ENCODE results near the gene STH.
"Not testable (repeated sequence)": the region's sequence is repeated elsewhere in the genome, so short reads cannot be mapped to it uniquely, and the experiment has no call there.

STH gene

DNA sequence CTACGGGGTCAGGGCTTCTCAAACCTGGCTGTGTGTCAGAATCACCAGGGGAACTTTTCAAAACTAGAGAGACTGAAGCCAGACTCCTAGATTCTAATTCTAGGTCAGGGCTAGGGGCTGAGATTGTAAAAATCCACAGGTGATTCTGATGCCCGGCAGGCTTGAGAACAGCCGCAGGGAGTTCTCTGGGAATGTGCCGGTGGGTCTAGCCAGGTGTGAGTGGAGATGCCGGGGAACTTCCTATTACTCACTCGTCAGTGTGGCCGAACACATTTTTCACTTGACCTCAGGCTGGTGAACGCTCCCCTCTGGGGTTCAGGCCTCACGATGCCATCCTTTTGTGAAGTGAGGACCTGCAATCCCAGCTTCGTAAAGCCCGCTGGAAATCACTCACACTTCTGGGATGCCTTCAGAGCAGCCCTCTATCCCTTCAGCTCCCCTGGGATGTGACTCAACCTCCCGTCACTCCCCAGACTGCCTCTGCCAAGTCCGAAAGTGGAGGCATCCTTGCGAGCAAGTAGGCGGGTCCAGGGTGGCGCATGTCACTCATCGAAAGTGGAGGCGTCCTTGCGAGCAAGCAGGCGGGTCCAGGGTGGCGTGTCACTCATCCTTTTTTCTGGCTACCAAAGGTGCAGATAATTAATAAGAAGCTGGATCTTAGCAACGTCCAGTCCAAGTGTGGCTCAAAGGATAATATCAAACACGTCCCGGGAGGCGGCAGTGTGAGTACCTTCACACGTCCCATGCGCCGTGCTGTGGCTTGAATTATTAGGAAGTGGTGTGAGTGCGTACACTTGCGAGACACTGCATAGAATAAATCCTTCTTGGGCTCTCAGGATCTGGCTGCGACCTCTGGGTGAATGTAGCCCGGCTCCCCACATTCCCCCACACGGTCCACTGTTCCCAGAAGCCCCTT lies 10.9 kb downstream of the STH start:
- DNase-seq: no peak

DNA sequence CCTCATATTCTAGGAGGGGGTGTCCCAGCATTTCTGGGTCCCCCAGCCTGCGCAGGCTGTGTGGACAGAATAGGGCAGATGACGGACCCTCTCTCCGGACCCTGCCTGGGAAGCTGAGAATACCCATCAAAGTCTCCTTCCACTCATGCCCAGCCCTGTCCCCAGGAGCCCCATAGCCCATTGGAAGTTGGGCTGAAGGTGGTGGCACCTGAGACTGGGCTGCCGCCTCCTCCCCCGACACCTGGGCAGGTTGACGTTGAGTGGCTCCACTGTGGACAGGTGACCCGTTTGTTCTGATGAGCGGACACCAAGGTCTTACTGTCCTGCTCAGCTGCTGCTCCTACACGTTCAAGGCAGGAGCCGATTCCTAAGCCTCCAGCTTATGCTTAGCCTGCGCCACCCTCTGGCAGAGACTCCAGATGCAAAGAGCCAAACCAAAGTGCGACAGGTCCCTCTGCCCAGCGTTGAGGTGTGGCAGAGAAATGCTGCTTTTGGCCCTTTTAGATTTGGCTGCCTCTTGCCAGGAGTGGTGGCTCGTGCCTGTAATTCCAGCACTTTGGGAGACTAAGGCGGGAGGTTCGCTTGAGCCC lies 11.6 kb downstream of the STH start:
- DNase-seq: no peak

GRCh38 chr17:46011711-46012505 lies 12.9 kb downstream of the STH start:
- no peak for DNase-seq

GRCh38 chr17:46012506-46013079 lies 13.5 kb downstream of the STH start:
- no peak for DNase-seq

- DNase-seq: no peak
Measured at GRCh38 chr17:46013127-46013501, 14.1 kb downstream of the STH start.

GRCh38 chr17:46013502-46014165 lies 14.6 kb downstream of the STH start:
- DNase-seq: no peak

GRCh38 chr17:46019408-46019925 lies 20.4 kb downstream of the STH start:
- DNase-seq: not testable (repeated sequence)

GRCh38 chr17:46020023-46020761 lies 21.1 kb downstream of the STH start:
- no peak for DNase-seq

DNA sequence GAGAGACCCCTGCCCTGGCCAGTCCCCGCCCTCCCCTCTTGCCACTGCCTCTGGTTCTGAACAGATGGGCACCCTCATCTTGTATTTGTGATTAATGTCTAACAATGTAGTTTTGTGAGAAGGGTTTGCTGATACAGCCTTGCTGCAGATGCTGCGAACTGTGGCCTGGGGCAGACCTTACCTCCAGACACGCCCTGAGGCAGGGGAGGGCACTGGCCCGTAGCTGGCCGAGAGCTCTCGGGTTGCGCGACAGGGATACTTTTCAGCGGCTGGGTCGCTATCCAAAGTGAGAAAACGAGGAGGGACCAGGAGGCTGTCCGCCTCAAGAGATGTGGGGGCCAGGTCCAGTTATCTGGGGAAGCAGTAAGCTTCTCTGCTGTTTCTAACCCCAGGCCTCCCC lies 21.9 kb downstream of the STH start:
- no peak for DNase-seq

DNA sequence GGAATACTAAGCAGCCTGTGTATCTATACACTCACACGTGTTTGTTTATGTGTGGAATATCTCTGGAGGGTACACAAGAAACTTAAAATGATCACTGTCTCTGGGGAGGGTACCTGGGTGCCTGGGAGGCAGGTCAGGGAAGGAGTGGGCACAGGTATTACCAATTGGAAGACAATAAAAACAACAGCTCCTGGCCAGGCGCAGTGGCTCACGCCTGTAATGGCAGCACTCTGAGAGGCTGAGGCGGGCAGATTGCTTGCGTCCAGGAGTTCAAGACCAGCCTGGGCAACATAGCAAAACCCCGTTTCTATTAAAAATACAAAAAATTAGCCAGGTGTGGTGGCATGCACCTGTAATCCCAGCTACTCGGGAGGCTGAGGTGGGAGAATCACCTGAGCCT lies 24.3 kb downstream of the STH start:
- DNase-seq: not testable (repeated sequence)

- DNase-seq: peak; percentile 43
Measured at GRCh38 chr17:46023783-46024388, 24.8 kb downstream of the STH start.

DNA sequence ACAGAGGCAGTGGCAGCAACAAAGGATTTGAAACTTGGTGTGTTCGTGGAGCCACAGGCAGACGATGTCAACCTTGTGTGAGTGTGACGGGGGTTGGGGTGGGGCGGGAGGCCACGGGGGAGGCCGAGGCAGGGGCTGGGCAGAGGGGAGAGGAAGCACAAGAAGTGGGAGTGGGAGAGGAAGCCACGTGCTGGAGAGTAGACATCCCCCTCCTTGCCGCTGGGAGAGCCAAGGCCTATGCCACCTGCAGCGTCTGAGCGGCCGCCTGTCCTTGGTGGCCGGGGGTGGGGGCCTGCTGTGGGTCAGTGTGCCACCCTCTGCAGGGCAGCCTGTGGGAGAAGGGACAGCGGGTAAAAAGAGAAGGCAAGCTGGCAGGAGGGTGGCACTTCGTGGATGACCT lies 25.5 kb downstream of the STH start:
- DNase-seq: no peak

DNA sequence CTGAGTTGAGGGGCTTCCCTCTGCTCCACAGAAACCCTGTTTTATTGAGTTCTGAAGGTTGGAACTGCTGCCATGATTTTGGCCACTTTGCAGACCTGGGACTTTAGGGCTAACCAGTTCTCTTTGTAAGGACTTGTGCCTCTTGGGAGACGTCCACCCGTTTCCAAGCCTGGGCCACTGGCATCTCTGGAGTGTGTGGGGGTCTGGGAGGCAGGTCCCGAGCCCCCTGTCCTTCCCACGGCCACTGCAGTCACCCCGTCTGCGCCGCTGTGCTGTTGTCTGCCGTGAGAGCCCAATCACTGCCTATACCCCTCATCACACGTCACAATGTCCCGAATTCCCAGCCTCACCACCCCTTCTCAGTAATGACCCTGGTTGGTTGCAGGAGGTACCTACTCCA lies 26.0 kb downstream of the STH start:
- no peak for DNase-seq

- DNase-seq: no peak
Measured at GRCh38 chr17:46025510-46026165, 26.6 kb downstream of the STH start.

DNA sequence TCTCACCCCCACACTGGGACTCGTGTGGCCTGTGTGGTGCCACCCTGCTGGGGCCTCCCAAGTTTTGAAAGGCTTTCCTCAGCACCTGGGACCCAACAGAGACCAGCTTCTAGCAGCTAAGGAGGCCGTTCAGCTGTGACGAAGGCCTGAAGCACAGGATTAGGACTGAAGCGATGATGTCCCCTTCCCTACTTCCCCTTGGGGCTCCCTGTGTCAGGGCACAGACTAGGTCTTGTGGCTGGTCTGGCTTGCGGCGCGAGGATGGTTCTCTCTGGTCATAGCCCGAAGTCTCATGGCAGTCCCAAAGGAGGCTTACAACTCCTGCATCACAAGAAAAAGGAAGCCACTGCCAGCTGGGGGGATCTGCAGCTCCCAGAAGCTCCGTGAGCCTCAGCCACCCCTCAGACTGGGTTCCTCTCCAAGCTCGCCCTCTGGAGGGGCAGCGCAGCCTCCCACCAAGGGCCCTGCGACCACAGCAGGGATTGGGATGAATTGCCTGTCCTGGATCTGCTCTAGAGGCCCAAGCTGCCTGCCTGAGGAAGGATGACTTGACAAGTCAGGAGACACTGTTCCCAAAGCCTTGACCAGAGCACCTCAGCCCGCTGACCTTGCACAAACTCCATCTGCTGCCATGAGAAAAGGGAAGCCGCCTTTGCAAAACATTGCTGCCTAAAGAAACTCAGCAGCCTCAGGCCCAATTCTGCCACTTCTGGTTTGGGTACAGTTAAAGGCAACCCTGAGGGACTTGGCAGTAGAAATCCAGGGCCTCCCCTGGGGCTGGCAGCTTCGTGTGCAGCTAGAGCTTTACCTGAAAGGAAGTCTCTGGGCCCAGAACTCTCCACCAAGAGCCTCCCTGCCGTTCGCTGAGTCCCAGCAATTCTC lies 27.4 kb downstream of the STH start:
- no peak for DNase-seq

- no peak for DNase-seq
Measured at GRCh38 chr17:46027048-46027975, 28.3 kb downstream of the STH start.

DNA sequence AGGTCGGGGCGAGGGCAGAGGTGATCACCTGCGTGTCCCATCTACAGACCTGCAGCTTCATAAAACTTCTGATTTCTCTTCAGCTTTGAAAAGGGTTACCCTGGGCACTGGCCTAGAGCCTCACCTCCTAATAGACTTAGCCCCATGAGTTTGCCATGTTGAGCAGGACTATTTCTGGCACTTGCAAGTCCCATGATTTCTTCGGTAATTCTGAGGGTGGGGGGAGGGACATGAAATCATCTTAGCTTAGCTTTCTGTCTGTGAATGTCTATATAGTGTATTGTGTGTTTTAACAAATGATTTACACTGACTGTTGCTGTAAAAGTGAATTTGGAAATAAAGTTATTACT lies 28.9 kb downstream of the STH start:
- no peak for DNase-seq

DNA sequence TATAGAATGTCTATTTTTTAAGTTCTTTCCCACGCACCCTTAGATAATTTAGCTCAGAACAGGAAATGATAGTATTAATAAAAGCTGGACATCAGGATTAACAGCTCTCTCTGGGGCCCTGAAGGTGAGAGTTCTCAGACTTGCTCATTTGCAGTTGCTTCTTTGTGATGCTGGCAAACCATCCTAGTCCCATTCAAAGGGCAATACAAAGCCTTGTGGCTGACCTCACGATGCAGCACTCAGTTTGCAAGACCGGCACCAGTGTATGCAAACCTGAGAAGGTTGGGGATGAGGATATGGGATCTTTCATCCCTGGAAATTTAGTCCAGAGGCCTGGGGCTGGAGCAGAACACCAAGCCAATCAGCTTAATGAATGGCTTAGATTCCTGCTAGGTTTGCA lies 29.3 kb downstream of the STH start:
- no peak for DNase-seq

All from hematopoietic multipotent progenitor cell treated with erythropoietin and hydrocortisone succinate and interleukin-3 and kit ligand, for 4 days (in vitro differentiated cells).